Gastroesophageal sphincter (tissue), 3 donors: Measurements from ENCODE around the gene KRTAP5-3.

Experiments
- EP300 ChIP-seq: sonication (generic); formaldehyde crosslinking; IDR thresholded peaks from one replicate; pipeline ENCODE4 v1.6.1; 2017; ENCODE audit warnings: antibody characterized with exemption, mild to moderate bottlenecking
- POLR2A ChIP-seq, 2 donors: fragments of 450-650 bp; IDR thresholded peaks; one replicate each; pipeline ENCODE4 v1.6.1; 2017; ENCODE audit warnings: antibody characterized with exemption in 2 of 2, mild to moderate bottlenecking in 2 of 2, moderate library complexity in 1 of 2
- TF ChIP-seq, protein P1 (sequence below), 4 experiments: fragments of 200-600 bp in 2 of 4; fragments of 450-650 bp in 2 of 4; sonication (generic) in 1 of 4; IDR thresholded peaks; one replicate each; pipeline ENCODE4 v1.5.1; 2017 to 2019; ENCODE audit warnings: antibody characterized with exemption in 4 of 4, mild to moderate bottlenecking in 2 of 4, moderate library complexity in 2 of 4

DNA sequence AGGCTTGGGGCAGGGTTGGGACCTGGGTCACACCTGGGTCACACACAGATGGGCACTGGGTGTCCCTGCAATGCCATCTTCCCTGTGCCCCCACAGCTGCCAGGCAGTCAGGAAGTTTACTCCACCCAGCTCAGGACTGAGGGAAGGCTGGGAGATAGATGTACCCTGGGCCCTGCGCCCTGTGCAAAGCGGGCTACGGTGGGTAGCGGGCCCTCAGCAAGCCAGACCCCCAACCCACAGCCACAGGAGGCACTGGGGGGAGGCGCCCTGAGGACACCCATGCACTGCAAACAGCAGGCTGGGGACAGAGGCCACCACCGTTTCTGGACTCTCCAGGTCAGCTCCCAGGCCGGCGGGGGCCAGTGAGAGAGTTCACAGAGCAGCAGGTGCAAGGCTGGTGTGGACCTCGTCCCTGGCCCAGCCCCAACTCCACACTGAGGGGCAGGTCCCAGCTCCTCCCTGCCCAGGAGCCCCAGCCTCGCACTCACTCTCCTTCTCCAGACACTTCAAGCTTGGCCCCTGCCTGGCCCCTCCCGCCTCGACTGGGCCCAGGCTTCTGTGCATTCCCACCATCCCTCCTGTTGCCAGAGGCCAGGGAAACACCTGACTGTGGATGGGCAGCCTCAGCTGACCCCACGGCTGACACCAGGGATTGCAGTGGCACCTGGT, 41.1 kb downstream of the KRTAP5-3 start:
- TF ChIP-seq, protein P1, sequence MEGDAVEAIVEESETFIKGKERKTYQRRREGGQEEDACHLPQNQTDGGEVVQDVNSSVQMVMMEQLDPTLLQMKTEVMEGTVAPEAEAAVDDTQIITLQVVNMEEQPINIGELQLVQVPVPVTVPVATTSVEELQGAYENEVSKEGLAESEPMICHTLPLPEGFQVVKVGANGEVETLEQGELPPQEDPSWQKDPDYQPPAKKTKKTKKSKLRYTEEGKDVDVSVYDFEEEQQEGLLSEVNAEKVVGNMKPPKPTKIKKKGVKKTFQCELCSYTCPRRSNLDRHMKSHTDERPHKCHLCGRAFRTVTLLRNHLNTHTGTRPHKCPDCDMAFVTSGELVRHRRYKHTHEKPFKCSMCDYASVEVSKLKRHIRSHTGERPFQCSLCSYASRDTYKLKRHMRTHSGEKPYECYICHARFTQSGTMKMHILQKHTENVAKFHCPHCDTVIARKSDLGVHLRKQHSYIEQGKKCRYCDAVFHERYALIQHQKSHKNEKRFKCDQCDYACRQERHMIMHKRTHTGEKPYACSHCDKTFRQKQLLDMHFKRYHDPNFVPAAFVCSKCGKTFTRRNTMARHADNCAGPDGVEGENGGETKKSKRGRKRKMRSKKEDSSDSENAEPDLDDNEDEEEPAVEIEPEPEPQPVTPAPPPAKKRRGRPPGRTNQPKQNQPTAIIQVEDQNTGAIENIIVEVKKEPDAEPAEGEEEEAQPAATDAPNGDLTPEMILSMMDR (IDR thresholded peaks at IDR 0.05): no peak
- TF ChIP-seq POLR2A (IDR thresholded peaks at IDR 0.05): no peak
- no peak for TF ChIP-seq EP300
